Testis (tissue), 3 donors: ENCODE data around the gene TMEM156. TPM values are rescaled to one million over a fixed set of nuclear protein-coding genes. Genes with fewer than 3 reads are reported as not detected.

Experiments
- DNase-seq: peaks from one replicate; pipeline ENCODE4 v3.0.0-alpha.2; 2019
- H3K27ac ChIP-seq, 2 donors: fragments of 200-600 bp; sonication (generic); one replicate each; pipeline ENCODE4 v1.5.1; 2019
- H3K27me3 ChIP-seq: fragments of 200-600 bp; sonication (generic); one replicate; pipeline ENCODE4 v1.5.1; 2019
- H3K36me3 ChIP-seq: fragments of 200-600 bp; sonication (generic); one replicate; pipeline ENCODE4 v1.5.1; 2017; ENCODE audit warnings: low read depth; ENCODE audit errors: missing control alignments
- H3K4me1 ChIP-seq: fragments of 200-600 bp; sonication (generic); one replicate; pipeline ENCODE4 v1.5.1; 2019
- H3K4me3 ChIP-seq, 2 donors: fragments of 200-600 bp; sonication (generic); one replicate each; pipeline ENCODE4 v1.5.1; 2017 to 2019
- H3K9me3 ChIP-seq: fragments of 200-600 bp; sonication (generic); one replicate; pipeline ENCODE4 v1.5.1; 2017
- CTCF ChIP-seq, 3 experiments: fragments of 450-650 bp in 2 of 3; fragments of 200-600 bp in 1 of 3; sonication (generic) in 1 of 3; IDR thresholded peaks; one replicate each; pipeline ENCODE4 v1.5.1; 2016 to 2019; ENCODE audit warnings: antibody characterized with exemption in 3 of 3, mild to moderate bottlenecking in 2 of 3, moderate library complexity in 1 of 3
- POLR2A ChIP-seq: fragments of 450-650 bp; IDR thresholded peaks from one replicate; pipeline ENCODE4 v1.6.1; 2017; ENCODE audit warnings: antibody characterized with exemption, mild to moderate bottlenecking, moderate library complexity
- WGBS, 2 donors: methylation state at CpG; one replicate each; pipeline ENCODE4 v1.1.5; 2018; 5-methylcytosine and 5-hydroxymethylcytosine counted together
- intact Hi-C: fragments of 100-400 bp; cut with DNase I; formaldehyde crosslinking; loops from one replicate; pipeline ENCODE4 v1.15.1; 2023; ENCODE audit warnings: low total_unique reads
- polyA plus RNA-seq: library from polyadenylated mRNA; stranded (reverse); fragments of 350-450 nt; fragmentation: Illumina TruSeq; extraction: RNeasy Lipid Tissue Mini Kit (QIAGEN cat#74804); gene quantifications from one replicate; pipeline ENCODE4 v1.2.3, GENCODE V29; 2014; ENCODE audit warnings: low read depth, low replicate concordance; ENCODE audit not compliant: insufficient read depth
- total RNA-seq, 2 donors: library from RNA; depleted of rRNA; stranded (reverse); fragments of >200 nt; gene quantifications; one replicate each; pipeline ENCODE4 v1.2.3, GENCODE V29; 2016

TMEM156 gene
- total and polyA plus RNA-seq, 3 donors from 2014 or later = 0.86 TPM; not detected in 2

DNA sequence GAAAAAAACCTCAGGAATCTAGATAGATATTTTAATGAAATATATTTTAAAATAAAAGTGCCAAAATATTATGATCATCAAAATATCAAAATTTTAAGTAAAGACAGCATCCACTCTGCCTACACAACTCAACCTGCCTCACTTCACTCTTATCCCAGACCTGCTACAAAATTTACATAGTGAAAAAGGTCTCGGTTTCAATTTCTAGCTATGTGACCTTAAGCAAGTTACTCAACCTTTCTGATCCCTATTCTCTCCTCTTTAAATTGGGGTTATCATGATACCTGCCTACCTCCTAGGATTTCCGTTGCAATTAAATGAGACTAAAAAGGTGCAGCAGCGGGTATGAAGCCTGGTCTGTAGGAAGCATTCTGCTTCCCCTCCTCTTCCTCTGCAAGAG, 91.7 kb downstream of the TMEM156 start:
- Histone ChIP-seq H3K4me1 (no peaks in the 10 kb centered on the region), H3K4me3 (no peak overlapping the region), H3K27me3 (no peaks in the 10 kb centered on the region), H3K9me3 (no peaks in the 10 kb centered on the region), H3K36me3 (no peaks in the 10 kb centered on the region), H3K27ac (no peak overlapping the region)
- no peak for DNase-seq
- no peak for TF ChIP-seq POLR2A
- no peak for TF ChIP-seq CTCF (IDR thresholded peaks at IDR 0.05)
- intact Hi-C loops = no loop called here
- WGBS, 2 donors = 92 to 99% methylated on average over 3 of the region's 3 CpGs

GRCh38 chr4:38939165-38939564, 93.0 kb downstream of the TMEM156 start:
- TF ChIP-seq CTCF (IDR thresholded peaks at IDR 0.05) (no peak), POLR2A (no peak)
- no peaks in the 10 kb centered on the region for H3K36me3 ChIP-seq
- no peak overlapping the region for H3K27ac ChIP-seq
- no peaks in the 10 kb centered on the region for H3K4me1 ChIP-seq
- WGBS, 2 donors = 79 to 91% methylated on average over 1 of the region's 1 CpG
- H3K4me3 ChIP-seq = no peak overlapping the region
- DNase-seq = no peak
- intact Hi-C loops = no loop called here
- H3K9me3 ChIP-seq = no peaks in the 10 kb centered on the region
- H3K27me3 ChIP-seq = no peaks in the 10 kb centered on the region

DNA sequence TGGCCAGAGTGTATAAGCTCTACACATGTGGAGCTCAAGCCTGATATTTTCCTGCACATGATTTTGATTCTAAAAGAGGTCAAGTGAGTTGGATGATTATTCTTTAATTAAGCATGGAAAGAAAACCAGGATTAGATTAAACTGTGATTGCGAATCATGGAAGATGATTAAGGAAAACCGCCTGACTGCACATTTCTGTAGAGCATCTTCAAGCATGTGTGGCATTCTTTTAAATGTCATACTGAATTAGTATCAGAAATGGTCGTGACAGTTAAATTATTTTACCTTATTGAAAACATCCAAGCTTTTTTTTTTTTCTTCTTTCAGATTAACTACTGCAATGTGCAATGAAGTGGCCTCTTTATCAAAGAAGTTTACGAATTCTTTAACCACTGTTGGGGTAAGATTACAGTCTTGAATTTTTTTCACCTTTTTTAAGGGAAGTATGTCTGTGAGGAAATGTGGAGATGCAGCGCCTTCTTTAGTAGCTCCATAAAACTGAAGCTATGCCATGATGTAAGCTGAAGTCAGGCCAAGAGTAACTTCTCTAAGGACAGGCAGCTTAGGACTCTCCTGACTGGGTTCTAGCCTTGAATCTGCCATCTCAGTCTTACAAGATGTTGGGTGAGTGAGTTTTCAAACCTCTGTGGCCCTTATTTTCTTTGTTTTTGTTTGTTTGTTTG, 96.7 kb downstream of the TMEM156 start:
- 87% methylated on average over 5 of the region's 5 CpGs for WGBS, 2 donors
- no peaks in the 10 kb centered on the region for H3K4me1 ChIP-seq
- no peaks in the 10 kb centered on the region for H3K27me3 ChIP-seq
- DNase-seq = no peak
- H3K4me3 ChIP-seq = no peak overlapping the region
- H3K36me3 ChIP-seq = no peaks in the 10 kb centered on the region
- TF ChIP-seq CTCF (IDR thresholded peaks at IDR 0.05) (no peak), POLR2A (no peak)
- intact Hi-C loops = no loop called here
- H3K27ac ChIP-seq = no peak overlapping the region
- H3K9me3 ChIP-seq = no peaks in the 10 kb centered on the region

- WGBS, 2 donors = 78 to 92% methylated on average over 5 of the region's 5 CpGs
- TF ChIP-seq CTCF (IDR thresholded peaks at IDR 0.05) = no peak
- no peak for TF ChIP-seq POLR2A
- H3K9me3 ChIP-seq = no peaks in the 10 kb centered on the region
- no peaks in the 10 kb centered on the region for H3K27me3 ChIP-seq
- no peaks in the 10 kb centered on the region for H3K36me3 ChIP-seq
- no peak overlapping the region for H3K27ac ChIP-seq
- intact Hi-C loops = no loop called here
- no peak for DNase-seq
- no peak overlapping the region for H3K4me3 ChIP-seq
- no peaks in the 10 kb centered on the region for H3K4me1 ChIP-seq
Observed at GRCh38 chr4:38931125-38931524, 101.1 kb downstream of the TMEM156 start.

GRCh38 chr4:38930707-38931106, 101.5 kb downstream of the TMEM156 start:
- Histone ChIP-seq H3K4me1 (no peaks in the 10 kb centered on the region), H3K9me3 (no peaks in the 10 kb centered on the region), H3K36me3 (no peaks in the 10 kb centered on the region), H3K27ac (no peak overlapping the region), H3K4me3 (no peak overlapping the region), H3K27me3 (no peaks in the 10 kb centered on the region)
- WGBS, 2 donors = 83 to 87% methylated on average over 6 of the region's 6 CpGs
- intact Hi-C loops = no loop called here
- DNase-seq = no peak
- TF ChIP-seq CTCF (IDR thresholded peaks at IDR 0.05) = no peak
- no peak for TF ChIP-seq POLR2A
